GM21515 (cell line): ENCODE data around the gene CCDC74A.
A peak's percentile ranks its signal among the peaks of the same experiment; 100 is the strongest.
"Not testable (repeated sequence)": the region's sequence is repeated elsewhere in the genome, so short reads cannot be mapped to it uniquely, and the experiment has no call there.

Experiments
- ATAC-seq: cut with Tn5 transposase; IDR thresholded peaks from one replicate; pipeline ENCODE4 v1.9.1; 2021; ENCODE audit not compliant: unreplicated experiment

Gene CCDC74A

DNA sequence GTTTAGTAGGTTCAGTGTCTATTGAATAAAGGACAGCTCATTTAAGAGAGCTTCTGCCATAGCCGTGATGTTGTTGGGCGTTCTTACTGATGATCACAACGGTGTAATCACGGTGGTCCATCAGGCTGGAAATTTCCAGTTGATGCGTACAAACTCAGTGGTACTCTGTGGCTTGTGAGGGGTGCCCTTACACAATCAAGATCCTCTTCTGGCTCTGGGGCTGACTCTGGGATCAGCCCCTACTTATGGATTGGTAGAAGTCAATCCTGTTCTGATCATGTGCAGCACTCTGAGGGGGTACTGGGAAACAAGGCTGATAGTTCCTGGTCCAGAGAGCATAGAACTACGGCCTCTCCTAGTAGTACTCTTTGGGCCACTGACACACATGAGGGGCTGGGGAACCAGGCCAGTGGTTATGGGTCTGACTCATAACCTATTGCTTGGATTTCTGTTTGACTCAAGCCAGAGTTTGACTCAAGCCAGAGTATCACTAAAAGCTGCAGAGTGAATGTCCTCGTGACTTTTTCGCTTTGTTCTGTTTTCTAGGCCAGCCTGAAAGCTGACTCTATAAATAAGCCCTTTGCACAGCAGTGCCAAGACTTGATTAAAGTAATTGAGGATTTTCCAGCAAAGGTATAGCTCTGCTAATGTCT, 29.2 kb upstream of the CCDC74A start:
- peak; percentile 68 for ATAC-seq

DNA sequence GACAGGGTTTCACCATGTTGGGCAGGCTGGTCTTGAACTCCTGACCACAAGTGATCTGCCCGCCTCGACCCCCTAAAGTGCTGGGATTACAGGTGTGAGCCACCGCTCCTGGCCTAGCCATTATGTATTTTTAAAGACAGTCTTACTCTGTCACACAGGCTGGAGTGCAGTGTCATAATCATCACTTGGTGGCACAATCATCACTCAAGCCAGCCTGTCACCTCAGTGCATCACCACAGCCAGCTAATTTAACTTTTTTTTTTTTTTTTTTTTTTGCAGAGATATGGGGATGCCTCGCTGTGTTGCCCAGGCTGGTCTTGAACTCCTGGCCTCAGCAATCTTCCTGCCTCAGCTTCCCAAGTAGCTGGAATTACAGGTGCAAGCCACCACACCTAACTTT, 24.1 kb upstream of the CCDC74A start:
- not testable (repeated sequence) for ATAC-seq

DNA sequence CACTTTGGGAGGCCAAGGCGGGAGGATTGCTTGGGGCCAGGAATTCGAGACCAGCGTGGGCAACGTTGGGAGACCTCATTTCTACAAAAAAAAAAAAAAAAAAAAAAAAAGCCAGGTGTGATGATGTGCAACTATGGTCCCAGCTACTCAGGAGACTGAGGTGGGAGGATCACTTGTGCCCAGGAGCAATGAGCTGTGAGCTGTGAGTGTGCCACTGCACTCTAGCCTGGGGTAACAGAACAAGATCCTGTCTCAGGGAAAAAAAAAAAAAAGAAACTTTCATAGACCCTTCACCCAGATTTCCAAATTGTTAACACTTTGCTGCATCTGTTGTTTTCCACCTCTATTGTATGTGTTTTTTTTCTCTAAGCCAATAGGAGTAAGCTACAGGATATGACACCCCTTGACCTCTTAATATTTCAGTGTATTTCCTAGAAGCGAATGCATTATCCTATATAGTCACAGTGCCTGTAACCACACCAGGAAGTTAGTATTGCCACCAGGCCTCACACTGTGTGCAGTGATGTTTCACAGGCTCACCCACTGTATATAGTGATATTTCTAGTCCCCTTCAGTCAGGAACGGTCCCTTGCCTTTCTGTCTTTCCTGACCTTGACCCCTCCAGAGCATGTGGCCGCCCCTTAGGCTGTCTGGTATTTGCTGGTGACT, 23.5 kb upstream of the CCDC74A start:
- not testable (repeated sequence) for ATAC-seq

DNA sequence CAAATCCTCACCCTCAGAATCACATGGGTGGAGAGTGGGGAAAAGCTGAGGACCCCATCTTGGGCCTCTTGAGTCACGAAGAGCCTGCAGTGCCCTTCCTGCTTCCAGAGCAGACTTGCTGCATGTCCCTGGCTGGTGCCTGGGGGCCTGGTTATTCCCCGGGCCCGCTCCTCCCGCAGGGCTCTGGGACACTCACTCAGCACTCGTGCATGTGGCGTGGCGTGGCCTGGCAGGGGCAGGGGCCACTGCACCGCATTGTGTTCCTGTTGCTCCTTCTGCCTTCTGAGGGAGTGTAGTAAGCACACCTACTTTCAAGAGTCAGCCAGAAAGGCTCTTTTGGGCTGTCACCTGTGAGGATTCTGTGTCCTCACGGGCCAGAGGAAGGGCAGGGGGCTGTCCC, 18.1 kb upstream of the CCDC74A start:
- ATAC-seq, result no peak

DNA sequence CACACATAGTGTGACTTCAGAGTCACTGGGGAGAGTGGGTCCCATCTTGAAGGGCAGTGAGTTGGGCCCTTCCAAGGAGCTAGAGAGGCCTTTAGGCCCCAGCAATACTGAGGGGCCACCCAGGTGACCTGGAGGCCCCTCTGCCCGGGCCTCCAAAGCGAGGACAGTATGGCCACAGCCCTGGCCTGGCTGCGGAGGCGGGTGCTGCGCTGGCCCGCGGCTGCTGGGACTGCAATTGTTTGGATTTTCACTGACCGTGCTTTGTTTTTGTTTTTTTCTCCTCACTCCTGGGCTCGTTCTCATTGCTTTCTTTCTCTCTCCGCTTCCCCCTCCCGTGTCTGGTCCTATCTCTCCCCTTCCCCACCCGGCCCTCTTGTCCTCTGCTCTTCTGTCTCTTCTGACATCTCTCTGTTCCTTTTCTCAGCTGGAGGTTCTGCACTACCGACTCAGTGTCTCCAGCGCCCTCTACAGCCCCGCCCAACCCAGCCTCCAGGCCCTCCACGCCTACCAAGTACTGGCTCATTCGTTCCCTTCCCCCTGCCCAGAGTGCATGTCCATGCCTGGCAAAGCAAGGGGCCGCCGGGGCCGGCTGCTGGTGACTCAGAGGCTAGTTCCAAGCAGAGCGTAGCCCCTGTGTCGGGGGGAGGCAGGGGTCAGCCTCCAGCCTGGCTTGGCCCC, 16.3 kb upstream of the CCDC74A start:
- not testable (repeated sequence) for ATAC-seq

DNA sequence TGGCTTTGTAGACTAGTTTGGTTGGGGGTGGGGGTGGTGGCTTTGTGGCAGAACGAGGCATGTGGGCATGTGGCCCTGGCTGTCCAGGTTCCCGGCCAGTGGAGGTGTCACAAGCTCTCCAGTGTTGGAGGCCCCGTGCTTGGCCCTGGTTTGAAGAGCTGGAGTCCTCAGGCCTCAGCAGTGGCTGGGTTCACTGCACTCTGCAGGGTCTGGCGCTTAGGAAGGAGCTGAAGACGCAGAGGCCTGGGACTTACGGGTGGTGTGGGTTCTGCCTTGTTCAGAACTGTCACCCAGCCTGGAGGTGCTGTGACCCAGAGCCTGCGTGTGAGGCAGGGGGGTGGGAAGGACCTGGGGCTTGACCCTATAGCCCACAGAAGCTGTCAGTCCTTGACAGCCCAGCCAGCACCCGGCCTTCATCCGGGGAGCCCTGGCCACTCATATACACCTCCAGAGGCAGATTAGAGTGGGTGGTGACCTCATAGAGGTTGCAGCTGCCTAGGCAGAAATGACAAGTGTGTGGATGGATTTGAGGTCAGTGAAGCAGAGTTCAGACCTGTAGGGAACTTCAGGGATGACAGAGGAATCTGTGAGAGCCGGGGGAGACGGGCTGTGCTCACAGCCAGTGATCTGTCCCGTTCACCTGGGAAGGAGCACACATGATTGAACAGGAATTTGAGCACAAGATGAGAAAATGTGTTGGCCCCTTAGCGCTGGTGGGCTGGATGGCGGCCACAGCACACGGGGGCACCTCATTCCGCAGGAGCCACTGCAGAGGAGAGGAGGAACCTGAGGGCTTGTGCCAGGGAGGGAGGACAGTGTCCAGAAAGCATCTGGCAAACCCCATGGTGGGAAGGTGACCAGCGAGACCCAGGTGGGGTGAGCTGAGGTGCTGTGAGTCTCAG, 15.5 kb upstream of the CCDC74A start:
- not testable (repeated sequence) for ATAC-seq

DNA sequence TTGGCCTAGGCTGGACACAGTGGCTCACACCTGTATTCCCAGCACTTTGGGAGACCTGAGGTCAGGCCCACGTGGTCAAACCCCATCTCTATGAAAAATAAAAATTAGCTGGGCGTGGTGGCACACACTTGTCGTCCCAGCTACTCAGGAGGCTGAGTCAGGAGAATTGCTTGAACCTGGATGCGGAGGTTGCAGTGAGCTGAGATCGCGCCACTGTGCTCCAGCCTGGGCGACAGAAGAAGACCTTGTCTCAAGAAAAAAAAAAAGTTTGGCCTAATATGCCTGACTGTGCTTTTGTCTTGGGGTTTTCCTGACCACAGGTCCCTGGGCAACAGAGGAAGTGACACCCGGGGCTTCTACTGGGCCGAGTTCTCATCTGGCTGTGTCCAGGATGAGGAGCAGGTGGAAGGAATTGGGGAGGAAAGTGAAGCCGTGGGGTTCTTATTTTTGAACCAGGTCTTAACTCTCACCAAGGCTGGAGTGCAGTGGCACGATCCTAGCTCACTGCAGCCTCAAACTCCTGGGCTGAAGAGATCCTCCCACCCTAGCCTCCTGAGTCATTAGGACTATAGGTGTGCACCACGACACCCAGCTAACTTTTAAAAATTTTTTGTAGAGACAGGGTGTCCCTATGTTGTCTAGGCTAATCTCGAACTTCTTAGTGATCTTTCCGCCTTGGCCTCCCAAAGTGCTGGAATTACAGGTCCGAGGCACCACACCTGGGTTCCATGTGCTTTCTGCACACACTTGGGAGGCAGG, 13.1 kb upstream of the CCDC74A start:
- peak; percentile 60 for ATAC-seq

DNA sequence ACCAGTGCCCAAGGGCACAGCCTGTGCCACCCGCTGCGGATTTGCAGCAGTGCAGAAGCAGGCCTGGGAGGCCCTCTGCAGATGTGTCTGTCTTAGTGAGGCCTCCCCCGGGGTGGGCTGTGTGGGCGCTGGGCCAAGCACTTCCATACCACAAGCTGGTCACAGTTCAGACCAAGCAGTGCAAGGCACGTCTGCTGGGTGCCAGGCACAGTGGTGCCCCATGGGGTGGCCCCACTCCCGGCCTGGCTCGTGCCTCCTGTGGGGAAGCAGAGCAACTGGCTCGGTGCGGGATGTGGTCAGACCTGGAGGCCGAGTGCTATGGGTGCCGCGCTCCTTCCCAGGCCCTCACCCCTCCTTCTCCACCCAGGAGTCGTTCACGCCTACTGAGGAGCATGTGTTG, 12.5 kb upstream of the CCDC74A start:
- ATAC-seq, result not testable (repeated sequence)

DNA sequence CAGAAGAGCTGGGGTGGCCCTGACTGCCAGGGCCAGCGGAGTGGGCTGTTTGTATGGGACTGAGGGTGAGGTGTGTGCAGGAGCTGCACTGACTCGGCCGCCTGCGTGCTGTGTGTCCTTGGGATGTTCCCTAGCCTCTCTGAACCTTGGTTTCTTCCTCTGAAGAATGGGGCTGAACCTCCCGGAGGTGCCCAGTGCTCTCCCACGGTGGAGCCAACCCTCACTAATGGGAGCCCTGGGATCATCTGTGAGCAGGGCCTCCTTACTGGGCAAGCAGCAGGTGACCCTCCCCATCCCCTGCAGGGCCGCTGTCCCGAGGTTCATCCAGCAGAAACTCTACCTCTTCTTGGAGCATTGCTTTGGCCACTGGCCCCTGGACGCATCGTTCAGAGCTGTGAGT, 11.7 kb upstream of the CCDC74A start:
- no peak for ATAC-seq

DNA sequence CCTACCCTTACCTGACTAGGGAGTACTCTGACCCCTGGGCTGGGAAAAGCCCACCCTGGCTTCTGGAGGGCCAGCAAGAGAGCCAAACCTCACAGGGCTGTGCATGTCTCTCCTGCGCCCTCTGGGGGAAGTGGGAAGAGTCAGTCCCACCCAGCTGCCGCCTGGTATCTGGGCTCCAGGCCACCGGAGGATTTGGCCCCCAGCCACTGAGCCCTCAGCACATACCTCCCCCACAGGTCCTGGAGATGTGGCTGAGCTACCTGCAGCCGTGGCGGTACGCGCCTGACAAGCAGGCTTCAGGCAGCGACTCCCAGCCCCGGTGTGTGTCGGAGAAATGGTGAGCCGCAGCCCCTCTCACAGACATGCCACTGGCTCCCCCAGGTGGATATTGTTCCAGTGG, 11.1 kb upstream of the CCDC74A start:
- ATAC-seq, result not testable (repeated sequence)

DNA sequence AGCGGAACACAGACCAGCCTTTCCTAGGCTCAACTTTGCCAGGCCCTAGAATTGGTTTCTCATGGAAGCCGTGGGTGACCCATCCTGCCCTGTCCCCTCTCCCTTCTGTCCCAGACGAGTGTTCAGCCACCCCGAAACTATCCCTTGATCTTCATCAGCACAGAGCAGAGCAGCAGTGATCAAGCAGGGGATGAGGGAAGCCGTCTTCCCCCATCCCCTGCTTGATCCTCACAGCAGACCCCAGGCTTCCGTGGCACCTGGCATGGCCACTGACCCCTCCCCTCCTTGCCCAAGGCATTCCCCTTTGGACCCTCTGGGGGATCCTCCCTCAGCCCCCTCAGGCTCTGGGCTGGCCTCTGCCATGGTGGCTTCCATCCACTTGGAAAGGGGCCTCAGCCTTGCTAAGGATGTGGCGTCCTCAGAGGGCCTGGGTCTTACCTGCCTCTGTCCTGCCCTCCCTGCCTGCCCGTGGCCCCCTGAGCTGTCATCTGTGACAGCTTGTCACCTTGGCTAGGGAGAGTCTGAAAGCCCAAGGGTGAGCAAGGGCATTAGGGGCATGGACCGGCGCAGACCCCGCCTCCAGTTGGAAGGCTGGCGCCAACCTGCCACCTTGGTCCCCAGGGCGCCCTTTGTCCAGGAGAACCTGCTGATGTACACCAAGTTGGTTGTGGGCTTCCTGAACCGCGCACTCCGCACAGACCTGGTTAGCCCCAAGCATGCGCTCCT, 10.4 kb upstream of the CCDC74A start:
- no peak for ATAC-seq

DNA sequence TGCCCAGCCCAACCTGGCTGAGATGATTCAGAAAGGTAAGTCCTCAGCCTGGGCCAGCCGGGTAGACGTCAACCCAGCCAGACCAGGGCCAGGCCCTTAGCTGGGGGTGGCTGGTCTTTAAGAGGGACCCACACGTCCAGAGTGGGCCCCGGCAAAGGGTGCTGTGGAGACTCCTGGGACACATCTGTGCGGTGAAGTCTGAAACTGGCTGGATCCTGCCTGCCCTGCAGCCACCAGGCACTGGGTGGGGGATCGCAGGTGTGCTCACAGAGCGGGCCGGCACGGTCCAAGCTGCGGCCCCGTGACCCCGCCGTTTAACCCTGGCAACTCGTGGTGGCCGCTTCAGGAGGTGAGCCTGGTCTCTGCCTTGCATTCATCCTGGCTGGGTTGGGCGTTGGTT, 9.8 kb upstream of the CCDC74A start:
- ATAC-seq, result not testable (repeated sequence)

DNA sequence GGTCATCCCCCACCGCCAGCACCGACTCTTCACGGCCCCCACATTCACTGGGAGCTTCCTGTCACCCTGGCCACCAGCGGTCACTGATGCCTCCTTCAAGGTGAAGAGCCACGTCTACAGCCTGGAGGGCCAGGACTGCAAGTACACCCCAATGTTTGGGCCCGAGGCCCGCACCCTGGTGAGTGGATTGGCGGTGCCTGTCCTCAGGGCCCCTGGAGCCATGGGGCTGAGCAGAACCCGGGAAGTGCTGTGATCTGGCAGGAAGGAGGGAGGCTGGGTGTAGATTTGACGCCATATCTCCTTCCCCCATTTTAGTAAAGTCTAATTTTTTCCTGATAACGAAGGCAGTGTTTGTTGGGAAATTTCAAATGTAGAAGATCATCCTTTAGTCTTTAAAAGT, 9.2 kb upstream of the CCDC74A start:
- ATAC-seq, result not testable (repeated sequence)

DNA sequence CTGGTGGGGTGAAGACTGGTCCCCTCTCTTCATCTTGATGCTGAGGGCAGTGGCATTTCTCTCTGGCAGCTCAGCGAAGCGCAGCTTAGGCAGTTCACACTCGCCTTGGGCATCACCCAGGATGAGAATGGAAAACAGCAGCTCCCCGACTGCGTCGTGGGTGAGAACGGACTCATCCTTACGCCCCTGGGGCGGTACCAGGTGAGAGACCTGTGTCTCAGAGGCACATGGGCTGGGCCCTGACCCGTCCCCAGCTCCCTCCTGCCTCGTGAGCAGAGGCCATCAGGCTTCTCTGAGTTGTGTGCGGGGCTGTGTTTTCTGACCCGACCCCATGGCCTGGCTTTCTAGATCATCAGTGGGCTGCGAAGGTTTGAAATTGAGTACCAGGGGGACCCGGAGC, 8.2 kb upstream of the CCDC74A start:
- no peak for ATAC-seq

DNA sequence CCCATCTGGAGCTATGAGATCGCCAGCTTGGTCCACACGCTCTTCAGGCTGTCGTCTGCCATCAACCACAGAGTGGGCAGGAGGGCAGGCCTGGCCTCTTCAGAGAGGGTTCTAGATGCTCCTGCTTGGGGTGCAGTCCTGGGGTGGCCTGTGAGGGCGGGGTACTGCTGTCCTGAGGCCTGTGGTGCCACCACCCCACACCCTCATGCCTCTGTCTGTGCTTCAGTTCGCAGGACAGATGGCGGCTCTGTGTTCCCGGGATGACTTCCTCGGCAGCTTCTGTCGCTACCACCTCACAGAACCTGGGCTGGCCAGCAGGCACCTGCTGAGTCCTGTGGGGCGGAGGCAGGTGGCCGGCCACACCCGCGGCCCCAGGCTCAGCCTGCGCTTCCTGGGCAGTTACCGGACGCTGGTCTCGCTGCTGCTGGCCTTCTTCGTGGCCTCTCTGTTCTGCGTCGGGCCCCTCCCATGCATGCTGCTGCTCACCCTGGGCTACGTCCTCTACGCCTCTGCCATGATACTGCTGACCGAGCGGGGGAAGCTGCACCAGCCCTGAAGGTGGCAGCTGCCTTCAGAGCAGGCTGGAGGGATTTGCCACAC, 7.7 kb upstream of the CCDC74A start:
- not testable (repeated sequence) for ATAC-seq

DNA sequence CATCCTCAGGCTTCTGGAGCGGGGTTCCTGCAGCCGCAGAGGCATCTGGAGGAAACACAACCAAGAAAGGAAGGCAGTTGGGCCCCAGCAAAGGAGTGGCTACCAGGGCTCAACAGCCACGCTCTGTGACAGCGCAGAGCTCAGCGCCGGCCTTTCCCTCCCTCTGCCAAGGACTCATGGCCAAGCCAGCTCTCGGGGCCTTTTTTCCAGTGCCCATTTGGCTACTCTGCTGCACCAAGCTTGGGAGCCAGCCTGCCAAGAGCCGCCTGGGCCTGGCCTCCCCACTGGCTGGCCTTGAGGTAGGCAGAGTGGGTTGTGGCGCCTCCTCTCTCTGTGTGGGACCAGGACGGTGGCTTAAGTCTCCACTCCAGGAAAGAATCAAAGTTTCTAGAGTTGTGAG, 7.2 kb upstream of the CCDC74A start:
- no peak for ATAC-seq

DNA sequence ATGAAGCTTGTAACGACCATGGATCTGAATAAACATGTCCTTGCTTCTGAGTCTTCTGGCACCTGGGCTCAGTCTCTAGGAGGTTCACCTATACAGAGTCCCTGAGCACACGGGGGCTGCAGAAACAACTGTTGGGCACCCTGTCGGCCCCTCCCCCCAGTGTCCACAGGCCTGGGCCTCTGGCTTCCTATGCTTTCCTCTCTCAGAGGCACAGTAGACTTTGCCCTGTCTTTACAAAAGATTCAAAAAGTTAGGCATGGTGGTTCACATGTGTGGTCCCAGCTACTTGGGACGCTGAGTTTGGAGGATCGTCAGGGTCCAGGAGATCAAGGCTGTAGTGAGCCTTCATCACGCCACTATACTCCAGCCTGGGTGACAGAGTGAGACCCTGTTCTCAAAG, 6.2 kb upstream of the CCDC74A start:
- ATAC-seq, result not testable (repeated sequence)

DNA sequence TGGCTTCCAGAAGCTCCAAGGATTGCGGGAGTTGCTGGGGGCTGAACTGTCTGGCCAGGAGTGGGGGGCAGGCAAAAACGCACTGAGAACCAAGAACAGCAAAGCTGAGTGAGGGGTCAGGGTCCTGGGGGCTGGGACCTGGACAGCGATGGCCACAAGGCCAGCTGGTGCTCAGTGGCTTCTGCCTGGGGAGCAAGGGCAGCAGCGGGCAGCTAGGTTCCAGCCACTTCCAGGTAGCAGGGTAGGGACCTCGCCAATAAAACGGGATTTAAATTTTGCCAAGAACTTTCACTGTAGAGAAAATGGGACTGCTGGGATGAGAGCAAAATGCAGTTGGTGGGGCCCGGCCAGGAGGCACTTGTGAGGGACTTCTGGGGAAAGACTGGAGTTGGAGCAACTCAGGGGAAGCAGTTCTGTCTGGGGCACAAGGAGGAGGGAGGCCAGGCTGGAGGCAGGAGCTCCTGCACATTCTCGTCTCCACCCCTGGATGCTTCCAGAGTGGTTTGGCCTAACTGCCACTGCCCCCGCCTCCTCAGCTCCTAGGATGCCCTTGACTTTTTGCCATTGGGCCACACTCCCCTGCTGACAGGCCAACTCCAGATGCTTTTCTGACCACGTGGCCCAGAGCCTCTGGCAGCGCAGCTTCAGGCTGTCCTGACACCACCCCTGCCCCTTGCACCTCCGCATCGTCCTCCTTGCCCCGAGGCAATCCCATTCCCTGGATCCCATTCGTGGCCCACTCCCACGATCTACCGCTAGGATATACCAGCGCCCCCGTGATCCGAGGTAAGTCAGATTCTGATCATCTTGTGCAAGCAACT, 5.5 kb upstream of the CCDC74A start:
- ATAC-seq, result no peak

DNA sequence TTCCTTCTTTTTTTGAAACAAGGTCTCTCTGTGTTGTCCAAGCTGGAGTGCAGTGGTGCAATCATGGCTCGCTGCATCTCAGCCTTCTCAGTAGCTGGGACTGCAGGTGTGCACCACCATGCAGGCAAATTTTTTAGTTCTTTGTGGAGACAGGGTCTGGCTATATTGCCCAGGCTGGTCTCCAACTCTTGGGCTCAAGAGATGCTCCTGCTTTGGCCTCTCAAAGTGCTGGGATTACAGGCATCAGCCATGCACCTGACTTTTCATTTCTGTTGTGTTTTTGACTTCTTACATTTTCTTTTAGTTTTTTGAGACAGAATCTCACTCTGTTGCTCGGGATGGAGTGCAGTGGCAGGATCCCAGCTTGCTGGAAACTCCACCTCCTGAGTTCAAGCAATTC, 2.4 kb upstream of the CCDC74A start:
- ATAC-seq, result not testable (repeated sequence)
